K562 (cell line): ENCODE data around the gene PLCL2. TPM values are rescaled to one million over a fixed set of nuclear protein-coding genes. Genes with fewer than 3 reads are reported as not detected.

ENCODE experiments used
- ARID1B ChIP-seq: fragments of 450-650 bp; IDR thresholded peaks from 2 replicates; pipeline ENCODE4 v1.6.1; 2016; ENCODE audit warnings: antibody characterized with exemption, mild to moderate bottlenecking, inconsistent platforms
- CBFB ChIP-seq: sonication (generic); formaldehyde crosslinking; IDR thresholded peaks from 2 replicates; pipeline ENCODE4 v1.4.0; 2020; ENCODE audit warnings: mild to moderate bottlenecking, missing genetic modification reagents
- HDAC2 ChIP-seq: fragments of 450-650 bp; IDR thresholded peaks from 2 replicates; pipeline ENCODE4 v1.6.1; 2016; ENCODE audit warnings: mild to moderate bottlenecking
- KAT8 ChIP-seq: fragments of 450-650 bp; IDR thresholded peaks from 2 replicates; pipeline ENCODE4 v1.6.1; 2016; ENCODE audit warnings: low read depth, mild to moderate bottlenecking
- KDM2B ChIP-seq: fragments of 250-450 bp; sonication (Bioruptor Pico); IDR thresholded peaks from 2 replicates; pipeline ENCODE4 v1.8.0; 2021; ENCODE audit warnings: mild to moderate bottlenecking, moderate library complexity
- KDM4B ChIP-seq, 2 experiments: fragments of 450-650 bp in 1 of 2; sonication (generic) in 1 of 2; IDR thresholded peaks; 2 replicates each; pipeline ENCODE4 v1.6.1; 2016 to 2017; ENCODE audit warnings: borderline replicate concordance in 2 of 2, antibody characterized with exemption in 1 of 2, low read depth in 1 of 2, mild to moderate bottlenecking in 1 of 2
- MAFG ChIP-seq: fragments of 450-650 bp; conservative IDR thresholded peaks from 2 replicates; pipeline ENCODE4 v1.6.1; 2016; ENCODE audit warnings: missing genetic modification characterization, missing compliant biosample characterization
- MAZ ChIP-seq, 2 experiments: fragments of 450-650 bp in 1 of 2; sonication (generic) in 1 of 2; formaldehyde crosslinking; IDR thresholded peaks in 1 of 2; conservative IDR thresholded peaks in 1 of 2; 2 replicates each; pipeline versions ENCODE4 v1.4.0 to v1.5.0; 2020; ENCODE audit warnings: mild to moderate bottlenecking in 1 of 2, missing genetic modification reagents in 1 of 2
- MBD2 ChIP-seq: sonication (generic); IDR thresholded peaks from 2 replicates; pipeline ENCODE4 v1.6.1; 2016; ENCODE audit warnings: low read depth, borderline replicate concordance
- MXI1 ChIP-seq: IDR thresholded peaks from 2 replicates; pipeline ENCODE4 v1.6.1; 2011; ENCODE audit warnings: low read depth, mild to moderate bottlenecking, improper control_type of control experiment, low read length
- NONO ChIP-seq, 2 experiments: fragments of 200-400 bp in 1 of 2; fragments of 450-650 bp in 1 of 2; formaldehyde crosslinking in 1 of 2; IDR thresholded peaks; 2 replicates each; pipeline ENCODE4 v1.6.1; 2017; ENCODE audit warnings: low read depth in 2 of 2, mild to moderate bottlenecking in 2 of 2, moderate library complexity in 2 of 2, low read length in 1 of 2
- NR4A1 ChIP-seq, 2 experiments: fragments of 250-450 bp in 1 of 2; fragments of 450-650 bp in 1 of 2; sonication (Bioruptor Pico) in 1 of 2; IDR thresholded peaks; 2 replicates each; pipeline versions ENCODE4 v1.4.0 to v1.6.1; 2016 to 2020; ENCODE audit warnings: mild to moderate bottlenecking in 2 of 2, missing compliant biosample characterization in 1 of 2, missing genetic modification characterization in 1 of 2, moderate library complexity in 1 of 2
- PHF8 ChIP-seq: fragments of 200-600 bp; sonication (generic); IDR thresholded peaks from 2 replicates; pipeline ENCODE4 v1.6.1; 2012; ENCODE audit warnings: mixed run types, mild to moderate bottlenecking, inconsistent platforms, low read length, moderate library complexity, borderline replicate concordance
- SMAD1 ChIP-seq: fragments of 150-350 bp; IDR thresholded peaks from 2 replicates; pipeline ENCODE4 v1.6.1; 2014; ENCODE audit warnings: low read length, low read depth; ENCODE audit not compliant: partially characterized antibody
- SMAD3 ChIP-seq: fragments of 450-650 bp; formaldehyde crosslinking; conservative IDR thresholded peaks from 2 replicates; pipeline ENCODE4 v1.4.0; 2020; ENCODE audit warnings: mild to moderate bottlenecking
- SMARCC2 ChIP-seq: fragments of 450-650 bp; IDR thresholded peaks from 2 replicates; pipeline ENCODE4 v1.6.1; 2017; ENCODE audit warnings: antibody characterized with exemption, moderate library complexity, mild to moderate bottlenecking, low read depth
- THRAP3 ChIP-seq: fragments of 450-650 bp; IDR thresholded peaks from 2 replicates; pipeline ENCODE4 v1.6.1; 2016; ENCODE audit warnings: mild to moderate bottlenecking, inconsistent platforms, borderline replicate concordance
- ZNF239 ChIP-seq: fragments of 250-450 bp; sonication (Bioruptor Pico); IDR thresholded peaks from 2 replicates; pipeline ENCODE4 v1.4.0; 2020; ENCODE audit warnings: mild to moderate bottlenecking
- ZNF282 ChIP-seq: sonication (generic); formaldehyde crosslinking; IDR thresholded peaks from 2 replicates; pipeline ENCODE4 v1.8.1; 2023; ENCODE audit warnings: missing genetic modification reagents
- polyA plus RNA-seq, 8 experiments: library from polyadenylated mRNA; depleted of rRNA in 4 of 8; stranded (reverse) in 5 of 8; unstranded in 3 of 8; fragments of >200 nt; fragmentation: Nextera tagmentation in 2 of 8; fragmentation: Illumina TruSeq in 1 of 8; extraction: Ambion mirVana in 2 of 8; extraction: Trizol in 1 of 8; gene quantifications; 2 replicates each; pipeline versions ENCODE4 v1.2.1 to v1.2.3, GENCODE V29; 2011 to 2014; ENCODE audit warnings: inconsistent platforms in 1 of 8, missing spikeins in 1 of 8
- total RNA-seq, 7 experiments: library from RNA; depleted of rRNA in 6 of 7; stranded (reverse); fragments of >200 nt in 6 of 7; fragmentation: Illumina TruSeq in 2 of 7; extraction: Trizol in 2 of 7; gene quantifications; 2 replicates each; pipeline versions ENCODE4 v1.2.1 to v1.2.3, GENCODE V29; 2011 to 2021; ENCODE audit warnings: low replicate concordance in 1 of 7
- TF ChIP-seq, protein P1 (sequence below): fragments of 250-450 bp; sonication (Bioruptor Pico); IDR thresholded peaks from 2 replicates; pipeline ENCODE4 v1.8.0; 2021; ENCODE audit warnings: mild to moderate bottlenecking, moderate library complexity
- TF ChIP-seq, protein P2 (sequence below): fragments of 450-650 bp; IDR thresholded peaks from 2 replicates; pipeline ENCODE4 v1.6.1; 2018; ENCODE audit not compliant: partially characterized antibody
- TF ChIP-seq, protein P3 (sequence below): fragments of 200-800 bp; sonication (Bioruptor generic); IDR thresholded peaks from 2 replicates; pipeline ENCODE4 v1.6.1; 2017; ENCODE audit warnings: missing genetic modification characterization, missing compliant biosample characterization

PLCL2 gene
- total and polyA plus RNA-seq, 9 of the 15 experiments (the other 6 are each of a cell fraction or from before 2014, with no cell fraction given) = 0.03 to 0.18 (median 0.11) TPM; not detected in 2

DNA sequence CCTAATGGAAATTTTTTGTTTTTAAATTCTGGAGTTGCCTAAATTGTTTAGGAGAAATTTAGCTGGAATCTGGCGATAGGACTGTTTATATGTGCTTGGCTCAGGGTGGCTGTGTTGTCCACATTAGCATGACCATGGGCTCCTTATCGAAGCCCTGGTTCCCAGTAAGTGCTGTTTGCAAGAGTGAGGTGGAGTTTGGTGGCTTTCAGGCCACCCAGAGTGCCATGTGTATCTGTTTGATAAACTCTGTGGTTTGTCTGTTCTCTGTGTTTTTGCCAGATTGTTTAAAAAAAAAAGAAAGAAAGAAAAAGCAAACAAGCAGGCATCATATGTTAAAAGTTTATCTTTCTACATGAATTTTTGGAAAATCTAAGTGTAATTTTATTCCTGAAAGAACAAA lies 51.5 kb downstream of the PLCL2 start (continued):
- TF ChIP-seq, protein P1, sequence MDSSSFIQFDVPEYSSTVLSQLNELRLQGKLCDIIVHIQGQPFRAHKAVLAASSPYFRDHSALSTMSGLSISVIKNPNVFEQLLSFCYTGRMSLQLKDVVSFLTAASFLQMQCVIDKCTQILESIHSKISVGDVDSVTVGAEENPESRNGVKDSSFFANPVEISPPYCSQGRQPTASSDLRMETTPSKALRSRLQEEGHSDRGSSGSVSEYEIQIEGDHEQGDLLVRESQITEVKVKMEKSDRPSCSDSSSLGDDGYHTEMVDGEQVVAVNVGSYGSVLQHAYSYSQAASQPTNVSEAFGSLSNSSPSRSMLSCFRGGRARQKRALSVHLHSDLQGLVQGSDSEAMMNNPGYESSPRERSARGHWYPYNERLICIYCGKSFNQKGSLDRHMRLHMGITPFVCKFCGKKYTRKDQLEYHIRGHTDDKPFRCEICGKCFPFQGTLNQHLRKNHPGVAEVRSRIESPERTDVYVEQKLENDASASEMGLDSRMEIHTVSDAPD (CRISPR knock-in tag) = peak; percentile 100
- TF ChIP-seq KDM4B (IDR thresholded peaks at IDR 0.05; ENCODE audit: borderline replicate concordance in 2 of 2, low read depth in 1 of 2) (no peak), HDAC2 (peak; percentile 65; the same call in 1 of the 2 replicates), MAZ (CRISPR knock-in tag; conservative IDR thresholded peaks at IDR 0.05 in 1 of 2, IDR thresholded peaks at IDR 0.05 in 1 of 2) (no peak), MXI1 (0 out of 2 replicates have a peak, but pooled peaks have one; percentile 8), PHF8 (no peak), SMAD3 (CRISPR knock-in tag) (no peak), ZNF282 (no peak), CBFB (CRISPR knock-in tag) (peak; percentile 92), ARID1B (peak; percentile 94), NONO (IDR thresholded peaks at IDR 0.05; ENCODE audit: low read depth in 2 of 2, low read length in 1 of 2) (no peak), SMARCC2 (peak; percentile 65; the same call in 1 of the 2 replicates), SMAD1 (peak; percentile 46), THRAP3 (no peak), ZNF239 (CRISPR knock-in tag) (no peak), KAT8 (no peak), MBD2 (peak; percentile 67; the same call in 1 of the 2 replicates), NR4A1 (CRISPR knock-in tag; IDR thresholded peaks at IDR 0.05) (no peak), NR4A1 (tag; IDR thresholded peaks at IDR 0.05) (peak; percentile 80), KDM2B (CRISPR knock-in tag) (no peak), MAFG (no peak)
- TF ChIP-seq, protein P2, sequence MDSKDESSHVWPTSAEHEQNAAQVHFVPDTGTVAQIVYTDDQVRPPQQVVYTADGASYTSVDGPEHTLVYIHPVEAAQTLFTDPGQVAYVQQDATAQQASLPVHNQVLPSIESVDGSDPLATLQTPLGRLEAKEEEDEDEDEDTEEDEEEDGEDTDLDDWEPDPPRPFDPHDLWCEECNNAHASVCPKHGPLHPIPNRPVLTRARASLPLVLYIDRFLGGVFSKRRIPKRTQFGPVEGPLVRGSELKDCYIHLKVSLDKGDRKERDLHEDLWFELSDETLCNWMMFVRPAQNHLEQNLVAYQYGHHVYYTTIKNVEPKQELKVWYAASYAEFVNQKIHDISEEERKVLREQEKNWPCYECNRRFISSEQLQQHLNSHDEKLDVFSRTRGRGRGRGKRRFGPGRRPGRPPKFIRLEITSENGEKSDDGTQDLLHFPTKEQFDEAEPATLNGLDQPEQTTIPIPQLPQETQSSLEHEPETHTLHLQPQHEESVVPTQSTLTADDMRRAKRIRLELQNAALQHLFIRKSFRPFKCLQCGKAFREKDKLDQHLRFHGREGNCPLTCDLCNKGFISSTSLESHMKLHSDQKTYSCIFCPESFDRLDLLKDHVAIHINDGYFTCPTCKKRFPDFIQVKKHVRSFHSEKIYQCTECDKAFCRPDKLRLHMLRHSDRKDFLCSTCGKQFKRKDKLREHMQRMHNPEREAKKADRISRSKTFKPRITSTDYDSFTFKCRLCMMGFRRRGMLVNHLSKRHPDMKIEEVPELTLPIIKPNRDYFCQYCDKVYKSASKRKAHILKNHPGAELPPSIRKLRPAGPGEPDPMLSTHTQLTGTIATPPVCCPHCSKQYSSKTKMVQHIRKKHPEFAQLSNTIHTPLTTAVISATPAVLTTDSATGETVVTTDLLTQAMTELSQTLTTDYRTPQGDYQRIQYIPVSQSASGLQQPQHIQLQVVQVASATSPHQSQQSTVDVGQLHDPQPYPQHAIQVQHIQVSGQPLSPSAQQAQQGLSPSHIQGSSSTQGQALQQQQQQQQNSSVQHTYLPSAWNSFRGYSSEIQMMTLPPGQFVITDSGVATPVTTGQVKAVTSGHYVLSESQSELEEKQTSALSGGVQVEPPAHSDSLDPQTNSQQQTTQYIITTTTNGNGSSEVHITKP = no peak
- TF ChIP-seq, protein P3, sequence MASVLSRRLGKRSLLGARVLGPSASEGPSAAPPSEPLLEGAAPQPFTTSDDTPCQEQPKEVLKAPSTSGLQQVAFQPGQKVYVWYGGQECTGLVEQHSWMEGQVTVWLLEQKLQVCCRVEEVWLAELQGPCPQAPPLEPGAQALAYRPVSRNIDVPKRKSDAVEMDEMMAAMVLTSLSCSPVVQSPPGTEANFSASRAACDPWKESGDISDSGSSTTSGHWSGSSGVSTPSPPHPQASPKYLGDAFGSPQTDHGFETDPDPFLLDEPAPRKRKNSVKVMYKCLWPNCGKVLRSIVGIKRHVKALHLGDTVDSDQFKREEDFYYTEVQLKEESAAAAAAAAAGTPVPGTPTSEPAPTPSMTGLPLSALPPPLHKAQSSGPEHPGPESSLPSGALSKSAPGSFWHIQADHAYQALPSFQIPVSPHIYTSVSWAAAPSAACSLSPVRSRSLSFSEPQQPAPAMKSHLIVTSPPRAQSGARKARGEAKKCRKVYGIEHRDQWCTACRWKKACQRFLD (CRISPR knock-in tag) = peak; percentile 50; the same call in 1 of the 2 replicates
